ENCODE data around the gene RPS6KA3.

RPS6KA3 gene

DNA sequence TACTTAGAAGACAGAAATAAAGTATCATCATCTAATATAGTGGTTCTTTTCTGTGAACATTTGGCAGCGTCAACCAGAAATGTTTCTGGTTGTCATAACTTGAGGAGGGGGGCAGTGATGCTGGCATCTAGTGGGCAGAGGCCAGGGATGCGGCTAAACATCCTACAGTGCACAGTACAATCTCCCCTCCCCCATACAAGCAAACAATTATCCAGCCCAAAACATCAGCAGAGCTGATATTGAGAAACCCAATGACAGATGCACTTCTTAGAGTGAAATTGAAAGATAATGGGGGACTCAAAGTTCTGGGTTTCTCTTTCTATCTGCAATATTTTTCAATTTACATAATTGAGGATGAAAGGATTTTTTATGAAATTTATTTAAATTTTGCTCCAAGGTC lies 123.1 kb downstream of the RPS6KA3 start:
- TF ChIP-seq, protein P1, sequence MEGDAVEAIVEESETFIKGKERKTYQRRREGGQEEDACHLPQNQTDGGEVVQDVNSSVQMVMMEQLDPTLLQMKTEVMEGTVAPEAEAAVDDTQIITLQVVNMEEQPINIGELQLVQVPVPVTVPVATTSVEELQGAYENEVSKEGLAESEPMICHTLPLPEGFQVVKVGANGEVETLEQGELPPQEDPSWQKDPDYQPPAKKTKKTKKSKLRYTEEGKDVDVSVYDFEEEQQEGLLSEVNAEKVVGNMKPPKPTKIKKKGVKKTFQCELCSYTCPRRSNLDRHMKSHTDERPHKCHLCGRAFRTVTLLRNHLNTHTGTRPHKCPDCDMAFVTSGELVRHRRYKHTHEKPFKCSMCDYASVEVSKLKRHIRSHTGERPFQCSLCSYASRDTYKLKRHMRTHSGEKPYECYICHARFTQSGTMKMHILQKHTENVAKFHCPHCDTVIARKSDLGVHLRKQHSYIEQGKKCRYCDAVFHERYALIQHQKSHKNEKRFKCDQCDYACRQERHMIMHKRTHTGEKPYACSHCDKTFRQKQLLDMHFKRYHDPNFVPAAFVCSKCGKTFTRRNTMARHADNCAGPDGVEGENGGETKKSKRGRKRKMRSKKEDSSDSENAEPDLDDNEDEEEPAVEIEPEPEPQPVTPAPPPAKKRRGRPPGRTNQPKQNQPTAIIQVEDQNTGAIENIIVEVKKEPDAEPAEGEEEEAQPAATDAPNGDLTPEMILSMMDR (IDR thresholded peaks at IDR 0.05), result no peak
- Histone ChIP-seq H3K9me3 (no peaks in the 10 kb centered on the region), H3K4me3 (ENCODE audit: low read depth in 1 of 2, low read length in 1 of 2) (no peak overlapping the region), H3K27me3 (no peaks in the 10 kb centered on the region), H3K4me1 (ENCODE audit: control insufficient read depth in 1 of 2, insufficient read depth in 1 of 2, low read depth in 1 of 2, low read length in 1 of 2) (peaks cover 10 to 26% of the 10 kb centered on the region in 2 experiments), H3K27ac (no peak overlapping the region), H3K36me3 (no peaks in the 10 kb centered on the region)

DNA sequence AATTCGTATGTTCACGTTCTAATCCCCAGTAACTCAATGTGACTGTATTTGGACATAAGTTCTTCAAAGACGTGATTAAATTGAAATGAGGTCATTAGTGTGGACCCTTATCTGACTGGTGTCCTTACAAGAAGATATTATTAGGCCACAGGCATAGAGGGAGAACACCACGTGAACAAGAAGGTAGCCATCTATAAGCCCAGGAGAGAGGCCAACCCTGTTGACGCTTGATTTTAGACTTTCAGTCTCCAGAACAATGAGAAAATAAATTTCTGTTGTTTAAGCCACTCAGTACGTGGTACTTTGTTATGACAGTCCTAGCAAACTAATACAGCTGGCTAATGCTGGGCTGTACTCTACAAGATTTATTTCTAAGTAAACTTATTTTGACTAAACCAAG lies 123.6 kb downstream of the RPS6KA3 start:
- no peaks in the 10 kb centered on the region for H3K36me3 ChIP-seq
- H3K9me3 ChIP-seq, result no peaks in the 10 kb centered on the region
- H3K4me1 ChIP-seq (ENCODE audit: control insufficient read depth in 1 of 2, insufficient read depth in 1 of 2, low read depth in 1 of 2, low read length in 1 of 2), result peaks cover 10 to 26% of the 10 kb centered on the region in 2 experiments
- no peaks in the 10 kb centered on the region for H3K27me3 ChIP-seq
- TF ChIP-seq, protein P1 (IDR thresholded peaks at IDR 0.05), result no peak
- H3K4me3 ChIP-seq (ENCODE audit: low read depth in 1 of 2, low read length in 1 of 2), result no peak overlapping the region
- no peak overlapping the region for H3K27ac ChIP-seq

DNA sequence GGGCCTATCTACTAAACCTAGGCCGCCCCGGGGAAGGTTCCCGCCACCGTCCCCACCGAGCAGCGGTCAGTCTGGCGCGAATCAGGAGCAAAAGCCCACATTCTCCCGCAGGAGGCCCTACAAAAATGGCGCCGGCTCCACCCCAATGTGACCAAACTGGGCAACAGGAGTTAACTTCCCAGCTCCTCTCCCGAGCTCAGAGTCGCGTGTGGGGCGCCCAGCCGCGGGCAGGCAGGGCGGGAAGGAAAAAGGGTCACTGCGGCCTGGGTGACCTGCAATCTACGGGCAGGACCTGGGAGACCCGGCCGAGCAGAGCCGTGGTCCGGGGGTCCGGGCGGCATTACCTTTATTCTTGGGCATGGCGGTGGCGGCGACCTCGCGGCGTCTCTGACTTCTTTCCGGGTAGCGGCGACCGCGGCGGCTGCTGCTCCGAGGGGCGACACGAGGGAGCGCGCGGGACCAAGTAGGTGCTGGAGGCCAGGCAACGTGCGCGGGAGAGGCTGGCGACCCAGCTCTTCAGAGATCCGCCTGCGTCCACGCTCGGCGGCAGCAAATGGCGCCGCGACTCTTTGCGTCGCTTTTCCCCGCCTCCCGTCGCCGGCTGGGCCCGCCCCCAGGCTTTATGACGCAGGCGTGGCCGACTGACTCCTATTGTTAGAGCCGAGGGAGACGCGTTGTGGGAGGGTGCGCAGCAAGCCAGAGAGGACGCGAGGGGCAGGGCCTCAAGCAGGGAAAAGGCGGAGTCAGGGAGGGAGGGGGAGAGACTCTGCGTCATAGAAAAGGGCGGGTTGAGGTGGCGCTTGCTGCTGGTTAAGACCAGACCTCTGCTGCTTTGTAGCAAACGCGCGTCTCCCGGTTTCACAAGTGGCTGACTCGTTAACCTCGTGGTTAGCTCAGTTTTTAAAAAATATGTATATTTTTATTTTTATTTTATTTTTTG lies 125.2 kb downstream of the RPS6KA3 start, which contains the start of gene EIF1AX:
TSS of gene EIF1AX (minus strand) at position 558 of the 940 bp plus-strand sequence. CDS start at position 360, 198 bp downstream.
- H3K9me3 ChIP-seq, result no peaks in the 10 kb centered on the region
- peaks cover 10 to 26% of the 10 kb centered on the region in 2 experiments for H3K4me1 ChIP-seq (ENCODE audit: control insufficient read depth in 1 of 2, insufficient read depth in 1 of 2, low read depth in 1 of 2, low read length in 1 of 2)
- peak within 1 kb of the TSS; percentile 68 to 91 for H3K4me3 ChIP-seq (ENCODE audit: low read depth in 1 of 2, low read length in 1 of 2)
- no peaks in the 10 kb centered on the region for H3K27me3 ChIP-seq
- peak within 1 kb of the TSS; percentile 78 for H3K27ac ChIP-seq
- H3K36me3 ChIP-seq, result no peaks in the 10 kb centered on the region
- TF ChIP-seq, protein P1 (IDR thresholded peaks at IDR 0.05), result no peak

DNA sequence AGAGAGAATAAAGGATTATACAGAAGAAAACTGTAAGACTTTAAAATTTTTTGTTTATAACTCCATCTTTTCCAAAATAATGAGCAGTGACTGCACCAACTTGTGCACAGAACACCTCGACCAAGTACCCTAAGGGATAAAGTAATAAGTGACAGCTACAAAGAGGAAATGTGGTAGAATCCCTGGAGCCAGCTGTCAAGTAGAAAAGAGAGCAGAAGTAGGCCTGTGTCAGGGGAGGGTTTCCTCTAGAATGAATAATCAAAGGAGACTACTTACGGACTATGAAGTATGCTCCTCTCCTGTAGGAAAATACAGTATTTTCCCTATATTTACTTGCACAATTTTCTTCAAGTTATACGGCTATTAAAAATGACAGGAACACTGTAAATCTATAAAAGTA lies 126.3 kb downstream of the RPS6KA3 start:
- H3K9me3 ChIP-seq, result no peaks in the 10 kb centered on the region
- H3K4me1 ChIP-seq (ENCODE audit: control insufficient read depth in 1 of 2, insufficient read depth in 1 of 2, low read depth in 1 of 2, low read length in 1 of 2), result peaks cover 13 to 32% of the 10 kb centered on the region in 2 experiments
- no peaks in the 10 kb centered on the region for H3K27me3 ChIP-seq
- no peaks in the 10 kb centered on the region for H3K36me3 ChIP-seq
- peak overlapping the region; percentile 68 to 91 for H3K4me3 ChIP-seq (ENCODE audit: low read depth in 1 of 2, low read length in 1 of 2)
- H3K27ac ChIP-seq, result peak overlapping the region; percentile 78
- TF ChIP-seq, protein P1 (IDR thresholded peaks at IDR 0.05), result no peak

DNA sequence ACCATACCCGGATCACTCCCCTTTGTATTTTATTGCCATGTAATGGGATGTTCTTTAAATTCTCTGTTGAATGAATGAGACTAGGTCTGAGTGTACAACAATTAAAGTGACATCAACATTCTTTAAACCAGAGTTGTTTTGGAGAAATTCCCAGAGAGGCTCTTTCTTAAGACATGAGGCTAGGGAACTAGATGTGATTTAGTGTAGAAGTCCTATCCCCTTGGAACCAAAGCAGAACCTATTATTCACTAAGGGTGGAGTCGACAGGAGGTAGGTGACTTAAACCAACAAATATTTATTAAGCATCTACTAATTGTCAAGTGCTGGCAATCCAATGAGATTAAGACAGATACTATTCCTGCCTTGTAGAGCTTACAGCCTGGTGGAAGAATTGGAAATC lies 126.7 kb downstream of the RPS6KA3 start:
- Histone ChIP-seq H3K9me3 (no peaks in the 10 kb centered on the region), H3K36me3 (no peaks in the 10 kb centered on the region), H3K4me3 (ENCODE audit: low read depth in 1 of 2, low read length in 1 of 2) (no peak overlapping the region), H3K27ac (peak overlapping the region; percentile 78), H3K4me1 (ENCODE audit: control insufficient read depth in 1 of 2, insufficient read depth in 1 of 2, low read depth in 1 of 2, low read length in 1 of 2) (peaks cover 13 to 36% of the 10 kb centered on the region in 2 experiments), H3K27me3 (no peaks in the 10 kb centered on the region)
- TF ChIP-seq, protein P1 (IDR thresholded peaks at IDR 0.05), result no peak

All from neutrophil (primary cell).